Lower leg skin (tissue), 3 donors: ENCODE measurements around the gene EIF4A3.

Experiments
- POLR2A ChIP-seq, 2 donors: fragments of 450-650 bp; IDR thresholded peaks; one replicate each; pipeline ENCODE4 v1.6.1; 2016 to 2017; ENCODE audit warnings: antibody characterized with exemption in 2 of 2, mild to moderate bottlenecking in 1 of 2, moderate library complexity in 1 of 2
- TF ChIP-seq, protein P1 (sequence below), 3 donors: fragments of 450-650 bp; IDR thresholded peaks; one replicate each; pipeline ENCODE4 v1.5.1; 2016; ENCODE audit warnings: antibody characterized with exemption in 3 of 3, mild to moderate bottlenecking in 3 of 3, moderate library complexity in 2 of 3

DNA sequence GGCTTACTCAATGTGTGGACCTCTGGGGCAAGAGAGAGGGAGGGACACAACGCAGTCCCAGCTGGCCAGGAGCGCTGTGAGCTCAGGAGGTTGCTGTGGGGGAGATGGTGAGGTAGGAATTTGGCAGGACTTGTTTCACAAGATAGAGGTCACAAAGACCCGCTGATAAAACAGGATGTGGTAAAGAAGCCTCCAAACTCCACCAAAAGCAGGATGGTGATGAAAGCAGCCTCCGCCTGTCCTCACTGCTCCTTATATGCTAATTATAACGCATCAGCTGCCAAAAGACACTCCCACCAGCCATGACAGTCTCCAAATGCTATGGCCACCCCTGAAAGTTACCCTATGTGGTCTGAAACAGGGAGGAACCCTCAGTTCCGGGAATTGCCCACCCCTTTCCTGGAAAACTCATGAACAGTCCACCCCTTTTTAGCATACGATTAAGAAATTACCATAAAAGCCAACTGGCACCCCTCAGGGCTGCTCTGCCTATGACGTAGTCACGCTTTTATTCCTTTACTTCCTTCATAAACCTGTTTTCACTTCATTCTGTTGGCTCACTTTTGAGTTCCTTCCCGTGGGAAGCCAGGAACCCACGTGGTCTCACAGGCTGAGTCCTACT, 5.3 kb upstream of the EIF4A3 start:
- TF ChIP-seq, protein P1, sequence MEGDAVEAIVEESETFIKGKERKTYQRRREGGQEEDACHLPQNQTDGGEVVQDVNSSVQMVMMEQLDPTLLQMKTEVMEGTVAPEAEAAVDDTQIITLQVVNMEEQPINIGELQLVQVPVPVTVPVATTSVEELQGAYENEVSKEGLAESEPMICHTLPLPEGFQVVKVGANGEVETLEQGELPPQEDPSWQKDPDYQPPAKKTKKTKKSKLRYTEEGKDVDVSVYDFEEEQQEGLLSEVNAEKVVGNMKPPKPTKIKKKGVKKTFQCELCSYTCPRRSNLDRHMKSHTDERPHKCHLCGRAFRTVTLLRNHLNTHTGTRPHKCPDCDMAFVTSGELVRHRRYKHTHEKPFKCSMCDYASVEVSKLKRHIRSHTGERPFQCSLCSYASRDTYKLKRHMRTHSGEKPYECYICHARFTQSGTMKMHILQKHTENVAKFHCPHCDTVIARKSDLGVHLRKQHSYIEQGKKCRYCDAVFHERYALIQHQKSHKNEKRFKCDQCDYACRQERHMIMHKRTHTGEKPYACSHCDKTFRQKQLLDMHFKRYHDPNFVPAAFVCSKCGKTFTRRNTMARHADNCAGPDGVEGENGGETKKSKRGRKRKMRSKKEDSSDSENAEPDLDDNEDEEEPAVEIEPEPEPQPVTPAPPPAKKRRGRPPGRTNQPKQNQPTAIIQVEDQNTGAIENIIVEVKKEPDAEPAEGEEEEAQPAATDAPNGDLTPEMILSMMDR (IDR thresholded peaks at IDR 0.05) = no peak
- no peak for TF ChIP-seq POLR2A (IDR thresholded peaks at IDR 0.05)
